HG02884 (cell line): ENCODE data around the gene SERGEF.

Experiments used
- ATAC-seq: cut with Tn5 transposase; IDR thresholded peaks from one replicate; pipeline ENCODE4 v1.9.1; 2021; ENCODE audit warnings: mild to moderate bottlenecking, moderate library complexity; ENCODE audit not compliant: unreplicated experiment

Gene SERGEF

GRCh38 chr11:17774232-17775034 is 238.4 kb downstream of the SERGEF start:
- no peak for ATAC-seq

GRCh38 chr11:17773674-17774073 is 239.2 kb downstream of the SERGEF start:
- no peak for ATAC-seq

GRCh38 chr11:17772704-17773600 is 239.9 kb downstream of the SERGEF start:
- no peak for ATAC-seq

DNA sequence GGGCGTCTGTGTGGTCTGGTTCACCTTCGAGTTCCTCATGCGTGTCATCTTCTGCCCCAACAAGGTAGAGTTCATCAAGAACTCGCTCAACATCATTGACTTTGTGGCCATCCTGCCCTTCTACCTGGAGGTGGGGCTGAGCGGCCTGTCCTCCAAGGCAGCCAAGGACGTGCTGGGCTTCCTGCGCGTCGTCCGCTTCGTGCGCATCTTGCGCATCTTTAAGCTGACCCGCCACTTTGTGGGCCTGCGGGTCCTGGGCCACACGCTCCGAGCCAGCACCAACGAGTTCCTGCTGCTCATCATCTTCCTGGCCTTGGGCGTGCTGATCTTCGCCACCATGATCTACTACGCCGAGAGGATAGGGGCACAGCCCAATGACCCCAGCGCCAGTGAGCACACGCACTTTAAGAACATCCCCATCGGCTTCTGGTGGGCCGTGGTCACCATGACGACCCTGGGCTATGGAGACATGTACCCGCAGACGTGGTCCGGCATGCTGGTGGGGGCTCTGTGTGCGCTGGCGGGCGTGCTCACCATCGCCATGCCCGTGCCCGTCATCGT is 240.9 kb downstream of the SERGEF start:
- ATAC-seq: no peak

DNA sequence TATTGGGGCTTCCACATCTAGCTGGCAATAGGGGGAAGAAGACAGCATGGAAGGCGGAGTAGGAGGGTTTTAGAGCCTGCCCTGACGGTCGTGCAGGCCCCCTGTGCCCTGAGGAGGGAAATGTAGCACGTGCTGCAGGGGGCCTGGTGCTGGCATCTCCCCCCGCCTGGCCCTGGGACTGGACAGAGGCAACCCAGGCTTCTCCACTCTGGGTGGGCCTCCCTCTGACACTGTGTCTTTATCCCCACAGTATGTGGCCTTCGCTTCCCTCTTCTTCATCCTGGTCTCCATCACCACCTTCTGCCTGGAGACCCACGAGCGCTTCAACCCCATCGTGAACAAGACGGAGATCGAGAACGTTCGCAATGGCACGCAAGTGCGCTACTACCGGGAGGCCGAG is 241.4 kb downstream of the SERGEF start:
- no peak for ATAC-seq

DNA sequence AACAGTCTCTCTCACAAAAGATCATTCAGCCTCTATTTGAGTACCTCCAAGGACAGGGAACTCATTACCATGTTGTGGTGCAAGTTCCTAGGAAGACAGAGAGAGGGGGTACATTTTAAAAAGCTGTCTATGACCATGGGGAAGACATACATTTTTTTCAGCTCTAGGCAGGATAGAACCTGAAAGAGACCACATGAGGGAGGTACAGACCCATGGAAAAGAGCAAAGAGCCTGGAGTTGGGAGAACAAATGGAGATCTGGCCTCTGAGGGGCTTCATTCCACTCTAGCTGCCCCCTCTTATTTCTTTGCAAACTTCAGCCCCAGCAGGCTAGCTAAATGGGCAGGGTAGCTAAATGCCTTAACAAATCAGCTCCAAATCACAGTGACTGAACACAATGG is 241.9 kb downstream of the SERGEF start:
- ATAC-seq: no peak

DNA sequence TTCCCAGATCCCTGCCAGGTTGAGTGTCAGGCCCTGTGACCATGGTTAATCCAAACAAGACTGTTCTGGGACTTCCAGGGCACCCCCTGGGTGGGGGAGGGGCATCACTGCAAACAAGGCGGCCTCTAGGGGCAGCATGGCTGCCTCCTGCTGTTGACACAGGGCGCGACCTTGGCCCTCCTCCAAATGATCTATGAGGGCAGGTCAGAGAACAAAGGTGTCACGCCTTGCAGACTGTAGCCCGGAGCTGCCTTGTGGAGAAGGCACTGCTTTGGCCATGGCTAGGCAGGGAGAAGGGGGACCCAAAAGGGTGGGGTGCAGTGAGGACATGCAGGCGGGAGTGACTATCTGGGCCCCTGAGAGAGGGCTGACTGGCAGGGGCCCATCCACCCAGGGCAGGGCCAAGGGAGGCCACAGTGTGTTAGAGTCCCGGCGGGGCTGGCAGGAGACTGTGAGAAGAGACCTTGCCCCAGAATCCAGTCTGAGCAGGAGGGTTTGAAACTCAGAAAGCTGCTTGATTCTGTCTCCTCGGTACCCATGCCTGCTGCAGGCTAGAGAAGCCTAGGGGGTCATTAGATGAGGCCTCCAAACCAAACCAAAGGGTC is 242.7 kb downstream of the SERGEF start:
- ATAC-seq: no peak

DNA sequence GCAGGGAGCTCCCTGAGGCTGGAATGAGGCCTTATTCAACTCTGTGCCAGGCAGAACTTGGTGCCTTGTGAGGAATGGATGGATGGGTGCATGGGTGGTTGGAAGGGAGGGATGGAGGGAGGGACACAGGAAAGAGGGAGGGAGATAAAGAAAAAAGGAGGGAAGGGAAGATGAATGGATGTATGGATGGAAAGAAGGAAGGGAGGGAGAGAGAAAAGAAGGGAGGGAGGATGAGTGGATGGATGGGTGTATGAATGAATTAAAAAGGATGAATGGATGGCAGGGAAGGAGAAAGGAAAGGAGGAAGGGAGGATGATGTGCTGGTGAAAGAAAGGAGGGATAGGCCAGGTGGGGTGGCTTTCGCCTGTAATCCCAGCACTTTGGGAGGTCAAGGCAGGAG is 243.6 kb downstream of the SERGEF start:
- ATAC-seq: no peak

GRCh38 chr11:17768547-17768946 is 244.3 kb downstream of the SERGEF start:
- no peak for ATAC-seq

- ATAC-seq: no peak
Measured at GRCh38 chr11:17767914-17768313, 244.9 kb downstream of the SERGEF start.

DNA sequence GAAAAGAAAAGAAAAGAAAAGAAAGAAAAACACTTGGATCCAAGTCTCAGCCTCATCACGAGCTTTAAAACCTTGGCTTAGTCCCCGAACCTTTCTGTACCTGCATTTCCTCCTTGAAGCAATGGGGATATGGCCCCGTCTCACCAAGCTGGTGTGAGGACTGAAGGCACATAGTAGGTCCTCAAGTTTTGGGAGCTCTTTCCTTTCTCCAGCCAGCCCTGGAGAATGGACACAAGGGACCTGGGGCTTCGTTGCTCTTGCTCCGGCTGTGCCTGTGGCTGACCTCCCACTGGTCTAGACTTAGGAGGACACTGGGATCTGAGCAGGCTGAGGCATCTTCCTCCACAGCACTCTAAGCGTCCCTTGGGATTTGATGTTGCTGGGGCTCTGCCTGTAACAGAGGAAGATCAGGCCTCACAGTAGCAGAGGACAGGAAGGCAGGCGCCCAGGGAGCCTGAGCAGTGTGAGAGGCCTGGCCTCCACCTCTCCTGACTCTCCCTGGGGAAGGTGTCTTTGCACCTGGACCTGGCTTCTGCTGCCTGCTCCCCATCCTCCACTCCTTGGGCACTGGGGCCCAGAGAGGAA is 245.5 kb downstream of the SERGEF start:
- ATAC-seq: no peak

DNA sequence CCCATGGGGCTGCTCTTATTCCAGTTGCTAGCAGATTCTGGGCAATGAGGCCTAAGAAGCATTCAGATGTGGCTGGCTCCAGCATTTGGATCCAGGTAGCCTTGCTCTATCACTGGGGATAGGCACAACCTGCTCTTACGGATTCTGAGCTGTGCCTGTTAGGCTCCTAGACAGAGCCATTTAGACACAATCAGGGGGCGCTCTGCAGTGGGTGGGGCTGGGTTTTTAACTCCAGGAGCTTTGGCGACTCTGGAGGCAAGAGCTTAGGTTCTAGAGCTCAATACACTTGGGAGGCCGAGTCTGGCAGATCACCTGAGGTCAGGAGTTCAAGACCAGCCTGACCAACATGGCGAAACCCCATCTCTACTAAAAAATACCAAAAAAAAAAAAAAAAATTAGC is 246.3 kb downstream of the SERGEF start:
- no peak for ATAC-seq

DNA sequence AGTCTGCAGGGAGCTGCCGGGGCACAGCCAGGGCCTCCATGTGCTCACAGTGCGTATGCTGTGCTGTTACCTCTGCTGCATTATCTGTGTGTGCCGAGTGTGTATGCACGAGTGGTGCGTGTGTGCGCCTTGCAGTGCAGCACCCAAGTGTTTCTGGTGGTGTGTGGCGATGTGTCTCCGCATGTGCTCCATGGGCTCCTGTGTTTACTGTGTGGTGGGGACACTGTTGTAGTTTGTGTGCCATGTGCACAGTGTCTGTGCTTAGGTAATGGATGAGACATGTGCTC is 246.8 kb downstream of the SERGEF start:
- ATAC-seq: no peak

GRCh38 chr11:17765356-17766072 is 247.3 kb downstream of the SERGEF start:
- no peak for ATAC-seq

- no peak for ATAC-seq
Measured at GRCh38 chr11:17764446-17765218, 248.2 kb downstream of the SERGEF start.

GRCh38 chr11:17763703-17764102 is 249.1 kb downstream of the SERGEF start:
- ATAC-seq: no peak

DNA sequence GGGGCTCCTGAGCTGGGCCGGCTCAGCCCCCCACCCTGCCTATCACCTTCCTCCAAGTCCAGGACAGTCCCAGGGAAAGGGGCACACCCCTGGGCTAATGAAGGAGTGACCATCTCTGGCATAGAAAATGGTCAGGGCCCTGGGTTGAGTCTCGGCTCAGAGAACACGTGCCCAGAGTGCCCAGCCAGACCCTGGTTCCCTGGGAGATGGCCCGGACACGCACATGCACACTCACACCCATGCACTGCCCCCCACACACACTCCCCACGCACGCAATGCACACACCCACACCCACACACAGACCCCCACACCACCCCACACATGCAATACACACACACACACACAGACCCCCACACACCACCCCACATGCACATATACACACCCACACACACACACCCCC is 249.6 kb downstream of the SERGEF start:
- ATAC-seq: no peak

GRCh38 chr11:17762309-17762974 is 250.4 kb downstream of the SERGEF start:
- no peak for ATAC-seq
